ENCODE data around the gene CAMSAP2. TPM values are rescaled to one million over a fixed set of nuclear protein-coding genes. Genes with fewer than 3 reads are reported as not detected.
A peak's percentile ranks its signal among the peaks of the same experiment; 100 is the strongest.

Gene CAMSAP2
- total and polyA plus RNA-seq, 2 of the 4 experiments (the other 2 are of a cell fraction), result 8.3 to 29.4 TPM

- no peak for DNase-seq
- no CpG with 5 or more reads among the region's 3 CpGs for WGBS, 2 experiments (ENCODE audit: extremely low coverage in 2 of 2, insufficient read length in 1 of 2)
- Histone ChIP-seq H3K9ac (ENCODE audit: low read depth, low read length) (peak overlapping the region; percentile 99; the same call in 1 of the 2 replicates), H3K4me2 (ENCODE audit: low read depth, low read length) (peak overlapping the region; percentile 93), H3K36me3 (ENCODE audit: control insufficient read depth, insufficient read depth, low read length) (no peaks in the 10 kb centered on the region), H3K9me3 (ENCODE audit: control insufficient read depth, insufficient read depth, low read length) (no peaks in the 10 kb centered on the region), H3K56ac (ENCODE audit: extremely low read depth, insufficient read depth, low read length) (no peak overlapping the region; the same call in 1 of the 2 replicates), H3K4me1 (ENCODE audit: control insufficient read depth, insufficient read depth, low read length) (peaks cover 2% of the 10 kb centered on the region; the same call in 1 of the 2 replicates), H3K23ac (ENCODE audit: low read depth, low read length) (peak overlapping the region; percentile 55; the same call in 1 of the 2 replicates), H2BK120ac (ENCODE audit: low read depth, low read length) (no peak overlapping the region), H4K5ac (ENCODE audit: low read depth, low read length) (no peak overlapping the region), H3K9me1 (ENCODE audit: insufficient read depth, low read length) (peaks cover 4% of the 10 kb centered on the region; the same call in 1 of the 2 replicates), H3K27ac (ENCODE audit: insufficient read depth, low read length) (no peak overlapping the region), H2BK15ac (ENCODE audit: low read depth, low read length) (no peak overlapping the region), H2AFZ (replicated peaks; ENCODE audit: low read length, poor library complexity) (no peak overlapping the region), H3K27me3 (ENCODE audit: control insufficient read depth, insufficient read depth, low read length) (no peaks in the 10 kb centered on the region), H3K14ac (replicated peaks; ENCODE audit: low read depth, low read length) (peak overlapping the region; percentile 98; the same call in 1 of the 2 replicates), H2AK9ac (replicated peaks; ENCODE audit: low read depth, low read length, poor library complexity) (no peak overlapping the region), H2BK5ac (ENCODE audit: low read depth, low read length, poor library complexity, severe bottlenecking) (peak overlapping the region; percentile 92), H4K8ac (ENCODE audit: low read depth in 2 of 2, low read length in 2 of 2) (no peak overlapping the region), H3K18ac (ENCODE audit: low read depth, low read length) (no peak overlapping the region), H2AK5ac (ENCODE audit: low read depth, low read length) (no peak overlapping the region), H3K4ac (ENCODE audit: low read depth, low read length) (no peak overlapping the region), H3K79me1 (ENCODE audit: low read depth in 1 of 2, low read length in 2 of 2) (peaks cover 5 to 36% of the 10 kb centered on the region in 2 experiments; a peak in 3 of 4 replicates), H4K91ac (ENCODE audit: insufficient read depth, low read depth, low read length) (no peak overlapping the region), H4K20me1 (ENCODE audit: insufficient read depth, low read length) (peaks cover 47% of the 10 kb centered on the region), H2BK20ac (ENCODE audit: low read depth, low read length) (no peak overlapping the region), H3K4me3 (ENCODE audit: insufficient read depth, low read depth, low read length) (peak overlapping the region; percentile 96)
- ATAC-seq (ENCODE audit: low read depth), result no peak
- POLR2A ChIA-PET (ENCODE audit: unreplicated experiment), result no interaction called here
- in situ Hi-C loops (cut with MboI; ENCODE audit: low sequenced_read_pairs), result no loop called here
- CTCF ChIA-PET, result interaction anchor here (1.2 kb wide), 1 partner anchor 62 kb away, joined by 3 read pairs; no protein-coding TSS in a partner anchor
- 0 out of 2 replicates have a peak, but pooled peaks have one; percentile 14 for TF ChIP-seq CEBPB (IDR thresholded peaks at IDR 0.05; ENCODE audit: low read depth, low read length)
- TF ChIP-seq SMC3 (IDR thresholded peaks at IDR 0.05; ENCODE audit: low read depth, low read length), result no peak
- no peak for TF ChIP-seq CTCF (conservative IDR thresholded peaks at IDR 0.05; ENCODE audit: low read depth, low read length)
- intact Hi-C loops (cut with micrococcal nuclease), result loop anchor here (2.0 to 5.0 kb wide), 3 partner anchors 42 to 118 kb away; no protein-coding TSS in a partner anchor
- dilution Hi-C loops (cut with HindIII; ENCODE audit: low sequenced_read_pairs, unreplicated experiment), result no loop called here
- no TSS peak for BruUV-seq (replicated peaks)
Measured at GRCh38 chr1:200740571-200741208, 2.0 kb downstream of the CAMSAP2 start.

Data from IMR-90 (cell line).